ENCODE data around the gene NTSR1.

Gene NTSR1

DNA sequence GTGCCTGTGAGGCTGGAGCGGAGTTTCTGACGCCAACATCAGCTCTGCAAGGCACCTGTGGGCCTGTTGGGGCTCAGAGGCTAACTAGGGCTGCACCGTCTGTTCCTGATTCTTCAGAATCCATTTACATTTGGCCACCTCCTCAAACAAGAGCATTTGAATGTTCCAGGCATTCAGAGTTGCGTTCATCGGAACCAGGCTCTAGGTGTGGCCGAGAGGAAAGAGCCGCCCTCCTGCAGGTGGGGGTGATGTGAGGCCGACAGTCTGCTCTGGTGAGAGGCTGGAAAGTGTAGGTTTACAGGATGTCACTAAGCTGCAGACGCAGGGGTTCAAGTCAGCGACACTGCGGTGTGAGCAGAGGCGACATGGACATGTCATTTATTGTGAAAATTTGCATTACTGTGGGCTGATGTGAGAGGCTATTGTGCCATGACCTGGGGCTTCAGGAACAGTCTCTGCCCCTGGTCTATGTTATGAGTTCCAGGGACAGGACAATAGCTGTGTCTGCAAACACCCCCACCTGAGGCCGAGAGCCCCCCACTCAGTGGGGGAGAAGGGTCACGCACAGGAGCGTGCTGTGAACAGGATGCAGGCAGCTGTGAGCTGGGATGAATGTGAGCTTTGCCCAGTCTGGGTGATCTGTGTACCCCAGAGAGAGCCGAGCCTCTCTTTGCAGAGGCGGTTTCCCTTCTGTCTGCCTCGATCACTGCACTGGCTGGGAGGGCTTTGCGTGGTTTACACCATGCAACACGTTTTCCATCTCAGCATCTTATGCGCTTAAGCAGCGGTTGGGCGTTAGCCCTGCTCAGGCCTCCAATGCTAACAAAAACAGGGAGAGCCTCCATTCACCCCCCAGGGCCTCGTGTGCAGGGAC is 45.3 kb upstream of the NTSR1 start:
- Histone ChIP-seq H3K27ac (ENCODE audit: low read depth, low read length) (no peak overlapping the region), H3K9me2 (replicated peaks; ENCODE audit: control insufficient read depth, low read length) (no peaks in the 10 kb centered on the region), H3K4me1 (ENCODE audit: control insufficient read depth, low read length) (no peaks in the 10 kb centered on the region), H3K79me2 (ENCODE audit: control insufficient read depth, low read length) (peaks cover 7% of the 10 kb centered on the region; the same call in 1 of the 2 replicates), H3K36me3 (ENCODE audit: control insufficient read depth, low read length) (peaks cover 78% of the 10 kb centered on the region), H4K20me1 (ENCODE audit: control insufficient read depth, insufficient read depth, low read depth, low read length) (no peaks in the 10 kb centered on the region), H3K27me3 (ENCODE audit: control insufficient read depth, low read length) (no peaks in the 10 kb centered on the region), H3K4me3 (ENCODE audit: low read length) (no peak overlapping the region), H3K4me2 (ENCODE audit: low read length) (no peak overlapping the region), H3K9me3 (ENCODE audit: control insufficient read depth, insufficient read depth, low read length) (no peaks in the 10 kb centered on the region), H3F3A (ENCODE audit: control insufficient read depth, insufficient read depth) (no peaks in the 10 kb centered on the region)
- TF ChIP-seq CTCF (IDR thresholded peaks at IDR 0.05; ENCODE audit: low read depth, low read length, poor library complexity, severe bottlenecking) (no peak), EZH2phosphoT487 (IDR thresholded peaks at IDR 0.05; ENCODE audit: borderline replicate concordance, low read length) (no peak)

DNA sequence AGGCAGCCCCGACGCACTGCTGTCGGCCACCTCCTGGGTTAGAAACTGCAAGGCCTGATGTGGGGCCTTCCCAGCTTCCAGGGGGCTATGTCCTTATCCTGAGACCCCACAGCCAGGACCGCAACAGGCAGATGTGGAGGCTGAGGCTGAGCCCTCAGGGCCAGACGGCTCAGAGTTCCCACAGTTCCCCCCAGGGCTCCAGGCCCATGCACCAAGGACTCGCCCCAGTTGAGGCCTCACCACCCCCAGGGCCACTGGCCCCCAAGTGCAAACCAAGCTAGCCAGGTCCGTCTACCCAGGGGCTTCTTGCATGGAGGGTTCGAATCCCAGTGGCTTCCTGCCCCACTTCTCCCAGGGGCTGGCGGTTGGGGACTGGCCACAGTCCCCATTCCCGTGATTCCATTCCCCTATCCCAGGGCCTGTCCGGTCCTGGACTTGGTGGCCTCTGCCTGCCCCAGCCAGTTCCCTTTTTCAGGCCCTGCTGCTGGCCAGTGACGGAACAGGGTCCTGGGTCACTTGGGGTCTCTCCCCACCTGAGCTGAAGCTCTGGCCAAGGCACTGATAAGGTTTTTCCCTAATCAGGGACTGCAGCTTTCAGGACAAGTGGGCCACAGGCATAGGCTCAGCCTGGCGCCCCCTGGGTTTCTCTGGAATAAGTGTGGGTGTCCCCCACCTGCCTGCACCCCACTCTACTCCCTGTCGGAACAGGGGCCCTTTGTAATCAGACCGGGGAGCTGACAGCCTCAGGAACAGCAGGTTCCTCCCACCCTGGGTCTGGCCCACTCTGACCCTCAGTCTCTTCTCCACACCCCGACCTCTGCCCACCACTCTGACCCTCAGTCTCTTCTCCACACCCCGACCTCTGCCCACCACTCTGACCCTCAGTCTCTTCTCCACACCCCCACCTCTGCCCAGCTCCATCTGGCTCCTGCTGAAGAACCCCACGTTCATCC is 44.3 kb upstream of the NTSR1 start:
- Histone ChIP-seq H3K27ac (ENCODE audit: low read depth, low read length) (no peak overlapping the region), H3K36me3 (ENCODE audit: control insufficient read depth, low read length) (peaks cover 80% of the 10 kb centered on the region), H3K4me1 (ENCODE audit: control insufficient read depth, low read length) (no peaks in the 10 kb centered on the region), H4K20me1 (ENCODE audit: control insufficient read depth, insufficient read depth, low read depth, low read length) (no peaks in the 10 kb centered on the region), H3K79me2 (ENCODE audit: control insufficient read depth, low read length) (peaks cover 5% of the 10 kb centered on the region; the same call in 1 of the 2 replicates), H3K9me3 (ENCODE audit: control insufficient read depth, insufficient read depth, low read length) (no peaks in the 10 kb centered on the region), H3K27me3 (ENCODE audit: control insufficient read depth, low read length) (no peaks in the 10 kb centered on the region), H3K4me2 (ENCODE audit: low read length) (no peak overlapping the region), H3K9me2 (replicated peaks; ENCODE audit: control insufficient read depth, low read length) (no peaks in the 10 kb centered on the region), H3F3A (ENCODE audit: control insufficient read depth, insufficient read depth) (no peaks in the 10 kb centered on the region), H3K4me3 (ENCODE audit: low read length) (no peak overlapping the region)
- TF ChIP-seq CTCF (IDR thresholded peaks at IDR 0.05; ENCODE audit: low read depth, low read length, poor library complexity, severe bottlenecking) = no peak
- no peak for TF ChIP-seq EZH2phosphoT487 (IDR thresholded peaks at IDR 0.05; ENCODE audit: borderline replicate concordance, low read length)

- Histone ChIP-seq H3K9me3 (ENCODE audit: control insufficient read depth, insufficient read depth, low read length) (no peaks in the 10 kb centered on the region), H3K4me1 (ENCODE audit: control insufficient read depth, low read length) (no peaks in the 10 kb centered on the region), H3K79me2 (ENCODE audit: control insufficient read depth, low read length) (no peaks in the 10 kb centered on the region), H3F3A (ENCODE audit: control insufficient read depth, insufficient read depth) (no peaks in the 10 kb centered on the region), H3K27me3 (ENCODE audit: control insufficient read depth, low read length) (no peaks in the 10 kb centered on the region), H3K4me2 (ENCODE audit: low read length) (no peak overlapping the region), H3K27ac (ENCODE audit: low read depth, low read length) (no peak overlapping the region), H3K36me3 (ENCODE audit: control insufficient read depth, low read length) (peaks cover 79% of the 10 kb centered on the region), H3K9me2 (replicated peaks; ENCODE audit: control insufficient read depth, low read length) (no peaks in the 10 kb centered on the region), H4K20me1 (ENCODE audit: control insufficient read depth, insufficient read depth, low read depth, low read length) (no peaks in the 10 kb centered on the region), H3K4me3 (ENCODE audit: low read length) (no peak overlapping the region)
- TF ChIP-seq CTCF (IDR thresholded peaks at IDR 0.05; ENCODE audit: low read depth, low read length, poor library complexity, severe bottlenecking) (no peak), EZH2phosphoT487 (IDR thresholded peaks at IDR 0.05; ENCODE audit: borderline replicate concordance, low read length) (no peak)
These were observed 43.4 kb upstream of the NTSR1 start for GRCh38 chr20:62665153-62665754.

Data from DOHH2 (cell line).